HAP-1 (cell line): Measurements from ENCODE around the gene LAMA3.
A peak's percentile ranks its signal among the peaks of the same experiment; 100 is the strongest.

Experiments
- DNase-seq, 2 experiments: peaks; one replicate each; pipeline ENCODE4 v3.0.0-alpha.2; 2016 to 2020; ENCODE audit warnings: low spot score in 2 of 2
- H3K27me3 ChIP-seq: fragments of 250-450 bp; sonication (Bioruptor Pico); 2 replicates; pipeline ENCODE4 v1.5.1; 2020; ENCODE audit warnings: low read depth, mild to moderate bottlenecking, moderate library complexity
- H3K36me3 ChIP-seq: fragments of 250-450 bp; sonication (Bioruptor Pico); replicated peaks from 2 replicates; pipeline ENCODE4 v1.5.1; 2020; ENCODE audit warnings: mild to moderate bottlenecking
- H3K4me1 ChIP-seq: fragments of 250-450 bp; sonication (Bioruptor Pico); 2 replicates; pipeline ENCODE4 v1.5.1; 2020; ENCODE audit warnings: mild to moderate bottlenecking
- H3K4me3 ChIP-seq: fragments of 250-450 bp; sonication (Bioruptor Pico); 2 replicates; pipeline ENCODE4 v1.5.1; 2020; ENCODE audit warnings: mild to moderate bottlenecking, moderate library complexity
- H3K9me3 ChIP-seq: fragments of 250-450 bp; sonication (Bioruptor Pico); 2 replicates; pipeline ENCODE4 v1.5.1; 2020; ENCODE audit warnings: mild to moderate bottlenecking, moderate library complexity
- in situ Hi-C: fragments of 300-500 bp; cut with MboI; formaldehyde crosslinking; loops from 3 replicates; pipeline ENCODE4 v1.14.3; 2020; ENCODE audit warnings: low sequenced_read_pairs, inconsistent platforms, mixed read lengths

The LAMA3 gene

DNA sequence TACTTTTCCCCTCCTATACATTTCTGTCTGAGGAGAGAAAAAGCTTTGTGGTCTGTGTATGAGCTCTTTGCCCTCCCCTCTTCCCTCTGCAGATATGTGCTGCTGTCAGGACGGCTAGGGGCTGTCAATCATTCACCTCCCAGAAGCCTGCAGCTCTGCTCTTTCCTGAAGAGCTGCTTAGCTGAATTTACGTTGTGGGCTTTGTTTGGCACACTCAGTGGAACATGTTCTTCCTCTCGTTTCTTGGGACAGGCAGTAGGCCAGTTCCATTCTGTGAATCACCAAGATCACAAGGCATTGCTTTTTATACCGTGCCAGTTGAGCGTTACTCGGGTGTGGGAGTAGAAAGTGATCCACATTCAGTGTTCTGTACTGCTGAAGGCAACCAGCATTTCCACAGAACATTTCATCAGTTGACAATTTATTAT, 136.7 kb downstream of the LAMA3 start:
- no peaks in the 10 kb centered on the region for H3K27me3 ChIP-seq
- no peaks in the 10 kb centered on the region for H3K9me3 ChIP-seq
- in situ Hi-C loops: no loop called here
- H3K4me1 ChIP-seq: no peaks in the 10 kb centered on the region
- no peak for DNase-seq
- no peaks in the 10 kb centered on the region for H3K36me3 ChIP-seq
- no peak overlapping the region for H3K4me3 ChIP-seq

- in situ Hi-C loops: no loop called here
- Histone ChIP-seq H3K4me1 (no peaks in the 10 kb centered on the region), H3K4me3 (no peak overlapping the region), H3K36me3 (no peaks in the 10 kb centered on the region), H3K27me3 (no peaks in the 10 kb centered on the region), H3K9me3 (no peaks in the 10 kb centered on the region)
- DNase-seq: no peak
Observed at GRCh38 chr18:23826850-23827620, 137.8 kb downstream of the LAMA3 start.

DNA sequence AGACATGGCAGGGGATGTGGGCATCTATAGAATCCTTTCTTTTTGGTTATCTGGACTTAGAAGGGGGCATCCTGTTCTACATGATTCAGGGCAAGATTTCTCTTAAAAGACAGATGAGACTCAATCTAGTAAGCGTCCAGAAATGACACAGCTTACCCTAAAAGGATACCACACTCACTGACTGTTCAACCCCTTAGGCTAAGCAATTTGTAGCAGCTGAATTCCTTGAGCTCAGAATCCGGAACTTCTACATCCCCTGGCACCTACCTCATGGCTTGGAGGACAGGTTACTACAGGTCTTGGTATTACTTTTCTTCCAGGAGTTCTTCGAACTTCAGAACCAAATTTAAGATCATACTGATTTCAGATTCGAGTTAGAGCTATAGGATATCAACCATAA, 138.4 kb downstream of the LAMA3 start:
- Histone ChIP-seq H3K4me3 (no peak overlapping the region), H3K9me3 (no peaks in the 10 kb centered on the region), H3K27me3 (no peaks in the 10 kb centered on the region), H3K4me1 (no peaks in the 10 kb centered on the region), H3K36me3 (no peaks in the 10 kb centered on the region)
- DNase-seq: no peak
- in situ Hi-C loops: no loop called here

- Histone ChIP-seq H3K4me3 (no peak overlapping the region), H3K27me3 (no peaks in the 10 kb centered on the region), H3K4me1 (no peaks in the 10 kb centered on the region), H3K36me3 (no peaks in the 10 kb centered on the region), H3K9me3 (no peaks in the 10 kb centered on the region)
- DNase-seq: no peak
- in situ Hi-C loops: no loop called here
Observed at GRCh38 chr18:23828426-23828825, 139.2 kb downstream of the LAMA3 start.

DNA sequence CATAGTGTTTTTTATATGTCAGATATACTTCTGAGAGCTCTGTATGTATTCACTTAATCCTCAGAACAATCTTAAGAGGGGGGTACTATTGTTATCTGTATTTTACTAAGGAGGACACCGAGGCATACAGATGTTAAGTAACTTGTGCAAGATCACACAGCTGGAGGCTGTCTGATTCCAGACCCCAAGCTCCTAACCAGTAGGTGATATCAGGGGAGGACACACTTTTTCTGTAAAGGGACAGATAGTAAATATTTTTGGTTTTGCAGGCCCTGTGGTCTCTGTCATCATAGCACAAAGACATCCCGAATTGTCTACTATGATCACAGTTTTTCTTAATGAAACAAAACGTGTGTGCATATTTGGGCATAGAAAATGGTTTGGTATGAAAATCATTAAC, 143.7 kb downstream of the LAMA3 start:
- H3K4me1 ChIP-seq: no peaks in the 10 kb centered on the region
- H3K4me3 ChIP-seq: no peak overlapping the region
- in situ Hi-C loops: no loop called here

DNA sequence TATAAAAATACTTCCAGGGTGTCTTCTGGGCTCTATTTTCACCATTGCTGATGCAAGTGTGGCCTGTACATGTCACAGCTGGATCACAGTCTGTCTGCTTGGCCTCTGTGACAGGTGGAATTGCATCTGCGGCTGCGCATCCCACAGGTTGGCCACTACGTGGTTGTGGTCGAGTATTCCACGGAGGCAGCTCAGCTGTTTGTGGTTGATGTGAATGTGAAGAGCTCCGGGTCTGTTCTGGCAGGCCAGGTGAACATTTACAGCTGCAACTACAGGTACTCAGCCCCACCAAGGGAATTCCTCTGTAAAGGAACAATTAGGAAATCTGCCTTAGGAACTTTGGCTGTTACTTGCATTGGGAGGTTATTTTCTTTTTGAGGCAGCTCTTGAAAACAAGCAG, 144.5 kb downstream of the LAMA3 start:
- Histone ChIP-seq H3K4me1 (peaks cover 2% of the 10 kb centered on the region; the same call in 1 of the 2 replicates), H3K4me3 (no peak overlapping the region), H3K27me3 (no peaks in the 10 kb centered on the region), H3K9me3 (no peaks in the 10 kb centered on the region), H3K36me3 (no peaks in the 10 kb centered on the region)
- in situ Hi-C loops: no loop called here
- DNase-seq: no peak

More for the DNA sequence above, 143.7 kb downstream of the LAMA3 start:
- Histone ChIP-seq H3K36me3 (no peaks in the 10 kb centered on the region), H3K27me3 (no peaks in the 10 kb centered on the region), H3K9me3 (no peaks in the 10 kb centered on the region)
- DNase-seq: no peak

- no peaks in the 10 kb centered on the region for H3K36me3 ChIP-seq
- no peak for DNase-seq
- no peaks in the 10 kb centered on the region for H3K27me3 ChIP-seq
- peaks cover 2% of the 10 kb centered on the region; the same call in 1 of the 2 replicates for H3K4me1 ChIP-seq
- H3K4me3 ChIP-seq: no peak overlapping the region
- in situ Hi-C loops: no loop called here
- no peaks in the 10 kb centered on the region for H3K9me3 ChIP-seq
Observed at GRCh38 chr18:23835091-23835490, 145.8 kb downstream of the LAMA3 start.

DNA sequence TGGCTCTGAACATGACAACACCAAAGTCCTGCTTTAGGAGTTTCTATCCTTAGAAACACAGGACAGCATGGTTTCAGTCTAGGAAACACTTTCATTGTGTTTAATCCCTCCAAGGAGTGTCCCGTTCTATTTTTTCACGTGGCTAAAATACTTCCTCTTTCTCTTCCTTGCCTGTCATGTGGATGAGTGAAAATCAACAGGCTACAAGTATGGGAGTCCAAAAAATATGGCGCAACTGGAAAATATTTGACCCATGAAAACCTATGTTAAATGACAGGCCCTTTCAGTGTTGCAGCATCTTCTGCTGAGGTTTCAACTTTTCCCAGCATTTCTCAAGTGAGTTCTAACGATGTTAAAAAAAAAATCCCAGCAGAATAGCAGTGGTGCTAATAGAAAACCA, 146.3 kb downstream of the LAMA3 start:
- no peak overlapping the region for H3K4me3 ChIP-seq
- no peaks in the 10 kb centered on the region for H3K36me3 ChIP-seq

DNA sequence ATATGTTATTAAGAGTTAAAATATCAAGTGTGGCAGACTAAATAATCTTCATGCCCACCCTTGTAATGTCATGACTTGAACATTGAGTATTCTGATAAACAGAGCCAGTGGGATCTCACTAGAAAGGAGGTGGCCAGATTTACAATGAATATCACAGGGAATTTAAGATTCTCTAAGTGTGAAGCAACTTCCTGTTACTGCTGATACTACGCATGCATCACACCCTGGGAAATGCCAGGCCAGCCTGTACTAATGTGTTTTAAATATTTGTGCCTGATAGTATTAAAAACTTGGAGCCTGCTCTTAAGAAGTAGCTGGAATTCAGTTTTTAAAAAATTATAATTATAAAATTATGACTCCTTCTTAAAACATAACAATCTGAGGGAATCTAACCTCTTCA, 148.3 kb downstream of the LAMA3 start:
- DNase-seq: no peak
- Histone ChIP-seq H3K4me1 (peaks cover 2% of the 10 kb centered on the region; the same call in 1 of the 2 replicates), H3K27me3 (no peaks in the 10 kb centered on the region), H3K9me3 (no peaks in the 10 kb centered on the region), H3K4me3 (no peak overlapping the region), H3K36me3 (no peaks in the 10 kb centered on the region)
- in situ Hi-C loops: no loop called here

More for the DNA sequence above, 146.3 kb downstream of the LAMA3 start:
- Histone ChIP-seq H3K4me1 (peaks cover 2% of the 10 kb centered on the region; the same call in 1 of the 2 replicates), H3K27me3 (no peaks in the 10 kb centered on the region), H3K9me3 (no peaks in the 10 kb centered on the region)
- no peak for DNase-seq
- in situ Hi-C loops: no loop called here

GRCh38 chr18:23838233-23838632, 149.0 kb downstream of the LAMA3 start:
- in situ Hi-C loops: no loop called here
- Histone ChIP-seq H3K9me3 (no peaks in the 10 kb centered on the region), H3K36me3 (no peaks in the 10 kb centered on the region)

DNA sequence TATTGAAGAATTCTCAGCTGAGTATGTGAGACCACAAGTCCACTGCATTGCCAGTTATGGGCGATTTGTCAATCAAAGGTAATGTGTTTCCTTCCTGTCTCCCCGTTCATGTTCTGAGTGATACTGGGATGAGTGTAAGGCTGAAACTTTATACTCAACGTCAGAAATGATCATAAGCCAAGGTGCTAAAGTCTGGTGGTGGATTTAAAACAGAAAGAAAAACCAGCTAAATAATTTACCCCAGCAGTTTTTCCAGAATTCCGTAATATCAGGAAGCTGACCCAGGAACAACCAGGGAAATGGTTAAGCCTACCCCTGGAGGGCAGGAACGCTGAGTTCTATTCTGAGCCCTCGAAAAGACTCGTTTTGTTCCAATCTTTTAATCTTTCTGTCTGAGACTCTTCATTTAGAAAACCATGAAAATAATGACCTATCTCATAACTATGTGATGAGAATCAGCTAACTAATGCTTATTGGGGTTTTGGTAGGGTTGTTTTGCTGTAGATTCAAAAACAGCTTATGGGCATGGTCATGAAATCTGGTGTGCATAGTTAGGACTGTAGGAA, 149.6 kb downstream of the LAMA3 start:
- in situ Hi-C loops: no loop called here
- H3K4me1 ChIP-seq: peaks cover 2% of the 10 kb centered on the region; the same call in 1 of the 2 replicates
- H3K4me3 ChIP-seq: no peak overlapping the region
- no peak for DNase-seq
- no peaks in the 10 kb centered on the region for H3K9me3 ChIP-seq
- H3K27me3 ChIP-seq: no peaks in the 10 kb centered on the region
- no peaks in the 10 kb centered on the region for H3K36me3 ChIP-seq

More at GRCh38 chr18:23838233-23838632, 149.0 kb downstream of the LAMA3 start:
- peaks cover 2% of the 10 kb centered on the region; the same call in 1 of the 2 replicates for H3K4me1 ChIP-seq
- no peaks in the 10 kb centered on the region for H3K27me3 ChIP-seq
- H3K4me3 ChIP-seq: no peak overlapping the region
- no peak for DNase-seq

GRCh38 chr18:23842305-23842704, 153.1 kb downstream of the LAMA3 start:
- in situ Hi-C loops: no loop called here
- Histone ChIP-seq H3K36me3 (no peaks in the 10 kb centered on the region), H3K4me3 (no peak overlapping the region)

DNA sequence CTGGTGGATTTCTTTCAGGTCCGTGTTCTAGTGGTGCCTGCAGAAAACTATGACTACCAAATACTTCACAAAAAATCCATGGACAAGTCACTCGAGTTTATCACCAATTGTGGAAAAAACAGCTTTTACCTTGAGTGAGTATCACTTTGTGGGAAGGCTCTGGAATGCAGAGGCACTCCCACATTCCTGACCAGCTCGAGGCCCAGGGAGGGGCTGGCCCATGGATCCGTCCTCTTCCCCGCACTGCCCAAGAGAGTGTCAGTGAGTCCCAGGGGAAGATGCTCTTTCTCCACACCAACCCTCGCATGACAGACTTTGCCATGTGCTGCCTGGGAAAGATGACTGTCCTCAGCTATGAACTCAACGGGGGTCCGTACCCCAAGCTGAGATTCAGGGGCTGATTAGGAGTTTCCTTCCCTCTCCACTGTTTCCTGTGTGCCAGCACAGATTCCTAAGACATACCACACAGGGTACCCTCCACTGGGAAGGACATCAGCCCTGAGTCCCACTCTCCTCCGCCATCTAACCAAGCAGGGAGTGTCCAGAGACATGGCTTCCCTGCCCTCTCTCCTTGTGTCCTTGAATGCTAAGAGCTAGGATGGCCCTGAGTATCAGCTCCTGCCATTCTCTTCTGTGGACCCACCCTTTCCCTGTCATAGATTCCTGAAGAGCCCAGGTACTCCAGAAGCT, 155.9 kb downstream of the LAMA3 start:
- Histone ChIP-seq H3K9me3 (no peaks in the 10 kb centered on the region), H3K4me3 (no peak overlapping the region), H3K4me1 (no peaks in the 10 kb centered on the region), H3K27me3 (no peaks in the 10 kb centered on the region), H3K36me3 (no peaks in the 10 kb centered on the region)
- DNase-seq: peak in 1 of 2 experiments; percentile 48
- in situ Hi-C loops: no loop called here

More at GRCh38 chr18:23842305-23842704, 153.1 kb downstream of the LAMA3 start:
- Histone ChIP-seq H3K4me1 (peaks cover 2% of the 10 kb centered on the region; the same call in 1 of the 2 replicates), H3K27me3 (no peaks in the 10 kb centered on the region), H3K9me3 (no peaks in the 10 kb centered on the region)
- no peak for DNase-seq
